Hepatocyte (in vitro differentiated cells): ENCODE data around the gene CDK9.

Experiments used
- EZH2 ChIP-seq: fragments of 200-600 bp; sonication (generic); IDR thresholded peaks from 2 replicates; pipeline ENCODE4 v1.6.1; 2016; ENCODE audit warnings: antibody characterized with exemption, mild to moderate bottlenecking, borderline replicate concordance
- EZH2phosphoT487 ChIP-seq: fragments of 200-600 bp; sonication (generic); IDR thresholded peaks from one replicate; pipeline ENCODE4 v1.6.1; 2018; ENCODE audit warnings: antibody characterized with exemption, mild to moderate bottlenecking, low read depth, moderate library complexity; ENCODE audit not compliant: unreplicated experiment, severe bottlenecking
- TF ChIP-seq, protein P1 (sequence below): fragments of 200-600 bp; sonication (generic); IDR thresholded peaks from 2 replicates; pipeline ENCODE4 v1.5.1; 2016; ENCODE audit warnings: antibody characterized with exemption, mild to moderate bottlenecking; ENCODE audit not compliant: poor library complexity

DNA sequence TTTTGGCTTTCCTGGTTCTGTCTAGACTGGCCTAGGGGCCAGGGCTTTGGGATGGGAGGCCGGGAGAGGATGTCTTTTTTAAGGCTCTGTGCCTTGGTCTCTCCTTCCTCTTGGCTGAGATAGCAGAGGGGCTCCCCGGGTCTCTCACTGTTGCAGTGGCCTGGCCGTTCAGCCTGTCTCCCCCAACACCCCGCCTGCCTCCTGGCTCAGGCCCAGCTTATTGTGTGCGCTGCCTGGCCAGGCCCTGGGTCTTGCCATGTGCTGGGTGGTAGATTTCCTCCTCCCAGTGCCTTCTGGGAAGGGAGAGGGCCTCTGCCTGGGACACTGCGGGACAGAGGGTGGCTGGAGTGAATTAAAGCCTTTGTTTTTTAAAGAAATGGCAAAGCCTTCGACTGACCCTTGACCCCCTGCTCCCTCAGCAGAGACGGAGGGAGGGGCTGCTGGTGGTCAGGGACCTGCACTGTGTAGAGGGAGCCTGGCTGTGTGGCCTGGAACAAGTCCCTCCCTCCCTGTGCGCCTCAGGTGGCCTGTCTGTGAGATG lies 27.9 kb downstream of the CDK9 start:
- TF ChIP-seq, protein P1, sequence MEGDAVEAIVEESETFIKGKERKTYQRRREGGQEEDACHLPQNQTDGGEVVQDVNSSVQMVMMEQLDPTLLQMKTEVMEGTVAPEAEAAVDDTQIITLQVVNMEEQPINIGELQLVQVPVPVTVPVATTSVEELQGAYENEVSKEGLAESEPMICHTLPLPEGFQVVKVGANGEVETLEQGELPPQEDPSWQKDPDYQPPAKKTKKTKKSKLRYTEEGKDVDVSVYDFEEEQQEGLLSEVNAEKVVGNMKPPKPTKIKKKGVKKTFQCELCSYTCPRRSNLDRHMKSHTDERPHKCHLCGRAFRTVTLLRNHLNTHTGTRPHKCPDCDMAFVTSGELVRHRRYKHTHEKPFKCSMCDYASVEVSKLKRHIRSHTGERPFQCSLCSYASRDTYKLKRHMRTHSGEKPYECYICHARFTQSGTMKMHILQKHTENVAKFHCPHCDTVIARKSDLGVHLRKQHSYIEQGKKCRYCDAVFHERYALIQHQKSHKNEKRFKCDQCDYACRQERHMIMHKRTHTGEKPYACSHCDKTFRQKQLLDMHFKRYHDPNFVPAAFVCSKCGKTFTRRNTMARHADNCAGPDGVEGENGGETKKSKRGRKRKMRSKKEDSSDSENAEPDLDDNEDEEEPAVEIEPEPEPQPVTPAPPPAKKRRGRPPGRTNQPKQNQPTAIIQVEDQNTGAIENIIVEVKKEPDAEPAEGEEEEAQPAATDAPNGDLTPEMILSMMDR = no peak
- TF ChIP-seq EZH2 (no peak), EZH2phosphoT487 (no peak)
